ENCODE data around the gene OR1C1.
"Not testable (repeated sequence)": the region's sequence is repeated elsewhere in the genome, so short reads cannot be mapped to it uniquely, and the experiment has no call there.

OR1C1 gene

GRCh38 chr1:247713753-247714152, 46.6 kb downstream of the OR1C1 start:
- DNase-seq (ENCODE audit: low read depth in 2 of 2) = no peak
- TF ChIP-seq CTCF (IDR thresholded peaks at IDR 0.05; ENCODE audit: low read depth, low read length) = no peak
- no peak overlapping the region for H3K4me3 ChIP-seq (replicated peaks in 1 of 2; ENCODE audit: low read depth in 2 of 2, low read length in 2 of 2)

GRCh38 chr1:247710681-247711080, 49.7 kb downstream of the OR1C1 start:
- H3K4me3 ChIP-seq (replicated peaks in 1 of 2; ENCODE audit: low read depth in 2 of 2, low read length in 2 of 2); DNase-seq (ENCODE audit: low read depth in 2 of 2): not testable (repeated sequence)
